GM18505 (cell line): ENCODE results near the gene PCDHGA7.
"Not testable (repeated sequence)": the region's sequence is repeated elsewhere in the genome, so short reads cannot be mapped to it uniquely, and the experiment has no call there.

Experiments
- ATAC-seq: cut with Tn5 transposase; IDR thresholded peaks from one replicate; pipeline ENCODE4 v1.9.1; 2021; ENCODE audit not compliant: unreplicated experiment
- POLR2A ChIP-seq: IDR thresholded peaks from 4 replicates; pipeline ENCODE4 v1.6.1; 2011; ENCODE audit warnings: borderline replicate concordance; ENCODE audit not compliant: insufficient read depth, insufficient read length; ENCODE audit errors: extremely low read depth

Gene PCDHGA7

GRCh38 chr5:141382469-141383294, at the start of gene PCDHGA7:
Gene PCDHGA7, plus strand, starts transcription at chr5:141382742. Its CDS starts 158 bp downstream, at chr5:141382900.
- ATAC-seq: no peak
- no peak for TF ChIP-seq POLR2A

- no peak for ATAC-seq
- no peak for TF ChIP-seq POLR2A
These were observed 43.8 kb upstream of the PCDHGA7 start, which contains the start of gene PCDHGA2 for GRCh38 chr5:141338538-141339306. Gene PCDHGA2, plus strand, starts transcription at chr5:141338760.

GRCh38 chr5:141340781-141341354, 41.7 kb upstream of the PCDHGA7 start:
- not testable (repeated sequence) for ATAC-seq

- no peak for TF ChIP-seq POLR2A
- no peak for ATAC-seq
These were observed 39.8 kb upstream of the PCDHGA7 start for GRCh38 chr5:141342773-141343172.

GRCh38 chr5:141343242-141343952, 39.1 kb upstream of the PCDHGA7 start, which contains the start of gene PCDHGA3:
Gene PCDHGA3, plus strand, starts transcription at chr5:141343829. Its CDS starts 205 bp downstream, at chr5:141344034.
- peak; percentile 68 for ATAC-seq
- TF ChIP-seq POLR2A: no peak

- ATAC-seq: peak; percentile 27
These were observed 38.5 kb upstream of the PCDHGA7 start for GRCh38 chr5:141343953-141344463.

GRCh38 chr5:141345327-141345726, 37.2 kb upstream of the PCDHGA7 start:
- ATAC-seq: no peak

More at GRCh38 chr5:141343953-141344463, 38.5 kb upstream of the PCDHGA7 start:
- no peak for TF ChIP-seq POLR2A

GRCh38 chr5:141346017-141346416, 36.5 kb upstream of the PCDHGA7 start:
- not testable (repeated sequence) for ATAC-seq

More at GRCh38 chr5:141345327-141345726, 37.2 kb upstream of the PCDHGA7 start:
- no peak for TF ChIP-seq POLR2A

GRCh38 chr5:141349917-141350619, 32.5 kb upstream of the PCDHGA7 start, which contains the start of gene PCDHGB1:
Gene PCDHGB1, plus strand, starts transcription at chr5:141350099. Its CDS starts 162 bp downstream, at chr5:141350261.
- no peak for TF ChIP-seq POLR2A
- ATAC-seq: peak; percentile 62

- no peak for ATAC-seq
- no peak for TF ChIP-seq POLR2A
These were observed 31.0 kb upstream of the PCDHGA7 start for GRCh38 chr5:141351591-141351990.

GRCh38 chr5:141354900-141355469, 27.6 kb upstream of the PCDHGA7 start, which contains the start of gene PCDHGA4:
Gene PCDHGA4, plus strand, starts transcription at chr5:141355021. Its CDS starts 87 bp downstream, at chr5:141355108.
- ATAC-seq: no peak
- TF ChIP-seq POLR2A: no peak

GRCh38 chr5:141355641-141356040, 26.9 kb upstream of the PCDHGA7 start:
- no peak for TF ChIP-seq POLR2A
- ATAC-seq: no peak
